Left cardiac atrium (tissue), 4 donors: Measurements from ENCODE around the gene ENOX2. TPM values are rescaled to one million over a fixed set of nuclear protein-coding genes. Genes with fewer than 3 reads are reported as not detected.
"Not testable (repeated sequence)": the region's sequence is repeated elsewhere in the genome, so short reads cannot be mapped to it uniquely, and the experiment has no call there.

Experiments
- ATAC-seq, 2 donors: fragments of 200-7000 bp; cut with Tn5 transposase; one replicate each; pipeline ENCODE4 v1.9.1; 2020; ENCODE audit warnings: mild to moderate bottlenecking in 2 of 2, moderate library complexity in 2 of 2
- DNase-seq: peaks from one replicate; pipeline ENCODE4 v3.0.0-alpha.2; 2020
- intact Hi-C, 2 donors: fragments of 100-400 bp; cut with DNase I; formaldehyde crosslinking; loops; one replicate each; pipeline versions ENCODE4 v1.14.1 to v1.15.1; 2022 to 2023
- long read RNA-seq: library from polyadenylated mRNA; unstranded; transcript quantifications from one replicate; pipeline ENCODE4 v2.0.0, GENCODE V29; 2021
- total RNA-seq, 2 donors: library from RNA; stranded (reverse); fragmentation: NEBNext Ultra II Directional; extraction: Animal tissue kit (Norgen Biotek cat#: 25700); gene quantifications; one replicate each; pipeline ENCODE4 v1.2.1, GENCODE V29; 2021
- donor health status: DM: no; HTN: yes; CAD: no.
- donor health status: DM: no; HTN: yes; CAD: no; lungs with severe emphysema.
- donor health status: DM: yes; HTN: yes; CAD: no.
- donor health status: Dilated cardiomyopathy.

ENOX2 gene
- 10 to 100 TPM; 13.7 to 15.9 TPM for total RNA-seq
- long read RNA-seq, full-length matches to known transcripts = 4 of 17 reads
- long read RNA-seq, partial matches to known transcripts = 7 of 17 reads
- long read RNA-seq, other reads (novel, unspliced or antisense) = 6 of 17 reads

GRCh38 chrX:130902783-130903613 lies at the start of gene ENOX2:
ENOX2 (minus strand) TSS chrX:130903209; CDS start chrX:130703216, 199,993 bp downstream.
- DNase-seq (peak; percentile 92), ATAC-seq (peak; percentile 99 to 100)
- intact Hi-C loops = no loop called here

GRCh38 chrX:130952266-130953043 lies 49.4 kb upstream of the ENOX2 start:
- no peak for ATAC-seq
- intact Hi-C loops = no loop called here
- DNase-seq = no peak

- intact Hi-C loops = no loop called here
- no peak for ATAC-seq
- DNase-seq = no peak
Observed at GRCh38 chrX:130944230-130944629, 41.2 kb upstream of the ENOX2 start.

- DNase-seq = no peak
- no peak for ATAC-seq
- intact Hi-C loops = no loop called here
Observed at GRCh38 chrX:130937101-130937500, 34.1 kb upstream of the ENOX2 start.

- intact Hi-C loops = no loop called here
- DNase-seq (no peak), ATAC-seq (no peak)
Observed at GRCh38 chrX:130933358-130933757, 30.3 kb upstream of the ENOX2 start.

GRCh38 chrX:130920405-130920804 lies 17.4 kb upstream of the ENOX2 start:
- ATAC-seq, DNase-seq: not testable (repeated sequence)
- intact Hi-C loops = loop anchor here in 1 of 2 donors (2.0 kb wide), 1 partner anchor 346 kb away; no protein-coding TSS in a partner anchor

- not testable (repeated sequence) for DNase-seq, ATAC-seq
- intact Hi-C loops = loop anchor here (2.0 to 10.0 kb wide), 6 partner anchors 345 to 1312 kb away; no protein-coding TSS in a partner anchor
Observed at GRCh38 chrX:130919676-130920075, 16.7 kb upstream of the ENOX2 start.

GRCh38 chrX:130918498-130918897 lies 15.5 kb upstream of the ENOX2 start:
- intact Hi-C loops = loop anchor here (5.0 to 10.0 kb wide), 5 partner anchors 344 to 1311 kb away; no protein-coding TSS in a partner anchor
- DNase-seq, ATAC-seq: not testable (repeated sequence)

GRCh38 chrX:130916636-130917422 lies 13.8 kb upstream of the ENOX2 start:
- ATAC-seq = peak in 1 of 2 donors; percentile 23

GRCh38 chrX:130915302-130915701 lies 12.3 kb upstream of the ENOX2 start:
- intact Hi-C loops = loop anchor here (5.0 to 10.0 kb wide), 5 partner anchors 341 to 1308 kb away; no protein-coding TSS in a partner anchor
- DNase-seq (no peak), ATAC-seq (no peak)

More at GRCh38 chrX:130916636-130917422, 13.8 kb upstream of the ENOX2 start:
- DNase-seq = peak; percentile 36
- intact Hi-C loops = loop anchor here (5.0 to 10.0 kb wide), 5 partner anchors 342 to 1310 kb away; no protein-coding TSS in a partner anchor

GRCh38 chrX:130909469-130910136 lies 6.6 kb upstream of the ENOX2 start:
- intact Hi-C loops = loop anchor here in 1 of 2 donors (10.0 kb wide), 1 partner anchor 335 kb away; no protein-coding TSS in a partner anchor
- DNase-seq (no peak), ATAC-seq (peak; percentile 27)

- DNase-seq (no peak), ATAC-seq (no peak)
- intact Hi-C loops = no loop called here
Observed at GRCh38 chrX:130906776-130907175, 3.8 kb upstream of the ENOX2 start.

- no peak for DNase-seq
- intact Hi-C loops = no loop called here
- ATAC-seq = peak in 1 of 2 donors; percentile 5
Observed at GRCh38 chrX:130902446-130902782, 595 bp downstream of the ENOX2 start.

GRCh38 chrX:130896802-130897501 lies 6.1 kb downstream of the ENOX2 start:
- ATAC-seq (peak in 1 of 2 donors; percentile 79), DNase-seq (no peak)
- intact Hi-C loops = no loop called here

GRCh38 chrX:130896026-130896425 lies 7.0 kb downstream of the ENOX2 start:
- intact Hi-C loops = no loop called here
- DNase-seq = no peak
- peak; percentile 48 to 77 for ATAC-seq

GRCh38 chrX:130895299-130895698 lies 7.7 kb downstream of the ENOX2 start:
- no peak for DNase-seq
- peak; percentile 47 to 59 for ATAC-seq
- intact Hi-C loops = no loop called here

- ATAC-seq (no peak), DNase-seq (no peak)
- intact Hi-C loops = no loop called here
Observed at GRCh38 chrX:130893356-130894085, 9.5 kb downstream of the ENOX2 start.
